Renal cortex interstitium (tissue), 15 donors: ENCODE measurements around the gene HSD17B1. TPM values are rescaled to one million over a fixed set of nuclear protein-coding genes. Genes with fewer than 3 reads are reported as not detected.
"Not testable (repeated sequence)": the region's sequence is repeated elsewhere in the genome, so short reads cannot be mapped to it uniquely, and the experiment has no call there.

Experiments
- DNase-seq, 11 donors: peaks; one replicate each; pipeline ENCODE4 v3.0.0-alpha.2; 2013; ENCODE audit warnings: low read depth in 9 of 11, low spot score in 4 of 11; ENCODE audit errors: extremely low read depth in 1 of 11
- long read RNA-seq, 16 experiments: transcript quantifications; one replicate each; lab custom pipeline, GENCODE V29; 2026
- polyA plus RNA-seq, 3 donors: library from polyadenylated mRNA; unstranded; fragments of 120-200 nt; gene quantifications; one replicate each; pipeline ENCODE4 v1.2.1, GENCODE V29; 2013; ENCODE audit not compliant: insufficient read length in 3 of 3

The HSD17B1 gene
- 1 to 10 TPM; 3.4 to 5.9 (median 5.0) TPM for polyA plus RNA-seq
- long read RNA-seq, donor 1: 0 reads
- long read RNA-seq, donor 2: 0 reads
- long read RNA-seq, donor 3: 0 reads
- long read RNA-seq, donor 4: 0 reads
- long read RNA-seq, donor 5: 0 reads
- long read RNA-seq, donor 6: 0 reads
- long read RNA-seq, donor 7: 0 reads
- long read RNA-seq, donor 8: 0 reads
- long read RNA-seq, donor 9: 0 reads
- long read RNA-seq, donor 10: 0 reads
- long read RNA-seq, donor 11: 0 reads
- long read RNA-seq, donor 12: 0 reads
- long read RNA-seq, donor 13: 0 reads
- long read RNA-seq, donor 14: 0 reads
- long read RNA-seq, donor 15: 0 reads
- long read RNA-seq, donor 16, partial matches to known transcripts: 9 of 9 reads
- long read RNA-seq, donor 16, other reads (novel, unspliced or antisense): 0 of 9 reads

GRCh38 chr17:42552736-42553135, at the start of gene HSD17B1:
TSS of gene HSD17B1 (plus strand) at chr17:42552923. CDS start at chr17:42552934, 11 bp downstream.
- not testable (repeated sequence) for DNase-seq

DNA sequence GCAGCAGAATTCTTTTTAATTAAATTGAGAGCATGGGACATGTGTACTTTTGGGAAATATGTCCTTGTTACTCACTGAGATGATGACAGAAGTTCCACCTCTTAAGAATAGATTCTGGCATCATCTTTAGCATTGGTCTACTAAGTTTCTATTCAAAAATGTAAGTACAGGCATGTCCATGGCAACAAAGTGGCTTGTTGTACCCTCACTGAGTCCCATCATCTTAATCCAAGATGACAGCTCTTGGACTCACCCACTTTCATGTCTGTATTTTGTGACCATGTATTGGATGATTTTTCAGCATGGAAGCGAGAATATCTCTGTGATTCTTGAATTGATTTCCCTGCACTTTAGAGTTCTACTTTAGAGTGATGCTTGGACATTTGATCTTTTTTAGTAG, 49.8 kb upstream of the HSD17B1 start:
- DNase-seq: no peak

DNA sequence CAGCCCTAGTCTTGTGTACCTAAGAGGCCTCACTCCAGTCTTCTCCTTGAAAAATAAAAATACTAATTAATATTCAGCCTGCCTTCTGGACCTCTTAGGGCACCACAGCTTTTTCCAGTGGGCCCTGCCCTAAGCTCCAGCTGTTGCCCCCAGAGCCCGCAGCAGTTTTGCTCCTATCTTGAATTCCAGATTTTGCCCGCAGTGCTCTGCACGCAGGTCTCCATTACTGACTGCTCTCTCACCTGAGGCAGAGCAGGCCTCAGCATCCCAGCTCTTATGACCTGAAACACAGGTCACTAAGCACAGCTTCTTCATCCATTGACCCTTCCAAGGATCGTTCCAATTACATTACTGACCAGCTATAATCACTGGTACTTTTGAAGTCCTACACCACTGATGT, 45.1 kb upstream of the HSD17B1 start:
- no peak for DNase-seq

DNA sequence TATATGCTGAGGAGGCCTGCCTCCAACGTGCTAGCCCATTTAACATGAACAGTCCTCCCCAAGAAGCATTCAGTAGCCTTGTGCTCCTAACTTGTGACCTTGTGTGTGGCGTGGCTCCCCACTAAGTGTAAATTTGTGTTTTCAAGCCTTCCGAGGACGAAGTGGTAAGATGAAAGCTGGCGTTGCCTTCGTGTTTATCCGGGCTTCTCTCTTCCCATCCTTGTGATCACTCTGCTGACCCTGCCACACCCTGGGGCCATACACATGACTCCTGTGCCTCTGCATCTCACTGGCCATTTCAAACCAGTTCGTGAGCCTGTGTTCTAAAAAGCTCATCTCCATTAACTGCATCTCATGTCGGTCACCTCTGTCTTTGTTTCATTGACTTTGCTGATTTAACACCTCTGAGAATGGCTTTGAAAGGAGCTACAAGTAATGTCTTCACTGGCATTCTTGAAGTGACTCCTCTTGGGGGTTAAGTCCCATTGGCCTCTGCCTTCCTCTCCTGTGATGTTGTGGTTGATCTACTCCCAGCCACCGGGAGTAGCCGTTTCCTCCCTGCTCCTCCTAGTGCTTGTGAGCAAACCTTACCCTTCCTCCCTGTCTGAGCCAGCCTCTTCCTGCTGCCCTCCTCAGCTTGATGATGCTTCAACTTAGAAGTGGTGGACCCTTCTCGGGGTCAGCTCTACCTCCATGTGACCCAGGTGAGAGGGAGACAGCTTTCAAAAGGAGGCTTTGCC, 44.1 kb upstream of the HSD17B1 start:
- DNase-seq: no peak

- no peak for DNase-seq
Measured at GRCh38 chr17:42509409-42509808, 43.3 kb upstream of the HSD17B1 start.

- no peak for DNase-seq
Measured at GRCh38 chr17:42509841-42510240, 42.9 kb upstream of the HSD17B1 start.

DNA sequence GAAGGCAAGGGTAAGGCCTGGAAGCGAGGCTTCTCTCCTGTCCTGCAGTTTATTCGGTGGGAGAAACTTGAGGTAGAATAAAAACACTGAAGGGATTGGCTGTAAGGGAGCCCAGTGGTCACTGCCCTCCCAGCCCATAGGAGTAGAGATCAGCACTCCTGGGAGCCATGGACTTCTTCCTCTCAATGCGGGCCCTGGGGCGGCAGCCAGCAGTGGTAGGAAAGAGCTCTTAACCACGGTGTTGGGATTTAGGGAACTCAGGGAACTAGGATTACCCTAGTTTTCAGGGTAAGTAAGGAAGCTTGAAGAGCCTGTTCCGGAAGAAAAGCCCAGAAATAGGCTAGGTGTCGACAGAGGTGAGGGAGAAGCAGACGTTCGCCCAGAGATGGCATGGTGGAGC, 40.5 kb upstream of the HSD17B1 start:
- DNase-seq: no peak

- DNase-seq: no peak
Measured at GRCh38 chr17:42512733-42513251, 39.9 kb upstream of the HSD17B1 start.

DNA sequence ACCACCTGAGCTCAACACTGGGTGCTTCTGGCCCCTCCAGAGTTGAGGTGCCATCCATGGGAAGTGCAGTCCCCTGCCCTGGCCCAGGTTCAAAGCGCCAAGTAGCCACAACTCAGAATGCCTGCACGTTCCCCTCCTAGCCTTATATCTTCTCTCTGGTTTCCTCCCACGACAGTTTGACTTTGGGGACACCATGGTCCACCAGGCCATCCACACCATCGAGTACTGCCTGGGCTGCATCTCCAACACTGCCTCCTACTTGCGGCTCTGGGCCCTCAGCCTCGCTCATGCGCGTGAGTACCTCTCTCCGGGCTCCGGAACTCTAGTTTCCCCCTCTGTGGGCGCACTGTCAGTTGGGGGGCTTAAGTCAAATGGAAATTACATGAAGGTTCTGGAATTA, 39.0 kb upstream of the HSD17B1 start:
- no peak for DNase-seq

DNA sequence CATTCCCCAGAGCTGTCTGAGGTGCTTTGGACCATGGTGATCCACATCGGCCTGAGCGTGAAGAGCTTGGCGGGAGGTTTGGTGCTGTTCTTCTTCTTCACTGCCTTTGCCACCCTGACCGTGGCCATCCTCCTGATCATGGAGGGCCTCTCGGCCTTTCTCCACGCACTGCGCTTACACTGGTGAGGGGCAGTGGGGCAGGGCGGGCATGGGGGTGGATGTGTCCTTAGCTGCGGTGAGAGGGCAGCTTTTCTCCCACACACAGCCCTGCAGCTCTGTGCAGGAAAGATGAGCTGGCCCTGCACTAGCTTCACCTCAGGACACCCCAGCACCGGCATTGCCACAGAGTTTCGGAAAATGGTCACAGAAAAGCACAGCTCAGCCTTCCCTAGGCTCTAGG, 38.4 kb upstream of the HSD17B1 start:
- no peak for DNase-seq

DNA sequence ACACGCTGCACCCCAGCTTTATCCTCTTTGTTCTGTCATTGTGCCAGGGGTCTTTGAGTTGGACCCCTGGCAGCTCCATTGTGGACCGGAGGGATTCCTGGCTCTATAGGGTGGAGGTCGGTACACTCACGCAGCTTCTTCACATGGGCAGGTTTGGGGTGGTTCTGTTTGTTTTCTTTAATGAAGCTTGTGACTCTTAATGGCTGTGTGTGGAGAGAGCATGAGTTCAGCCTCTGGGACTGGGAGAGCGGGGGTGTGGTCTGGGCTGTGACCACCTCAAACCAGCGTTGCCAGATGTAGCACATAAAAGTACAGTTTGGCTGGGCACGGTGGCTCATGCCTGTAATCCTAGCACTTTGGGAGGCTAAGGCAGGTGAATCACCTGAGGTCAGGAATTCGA, 37.9 kb upstream of the HSD17B1 start:
- DNase-seq: no peak

GRCh38 chr17:42517516-42517915, 35.2 kb upstream of the HSD17B1 start:
- peak in 2 of 11 donors; percentile 53 to 66 for DNase-seq

DNA sequence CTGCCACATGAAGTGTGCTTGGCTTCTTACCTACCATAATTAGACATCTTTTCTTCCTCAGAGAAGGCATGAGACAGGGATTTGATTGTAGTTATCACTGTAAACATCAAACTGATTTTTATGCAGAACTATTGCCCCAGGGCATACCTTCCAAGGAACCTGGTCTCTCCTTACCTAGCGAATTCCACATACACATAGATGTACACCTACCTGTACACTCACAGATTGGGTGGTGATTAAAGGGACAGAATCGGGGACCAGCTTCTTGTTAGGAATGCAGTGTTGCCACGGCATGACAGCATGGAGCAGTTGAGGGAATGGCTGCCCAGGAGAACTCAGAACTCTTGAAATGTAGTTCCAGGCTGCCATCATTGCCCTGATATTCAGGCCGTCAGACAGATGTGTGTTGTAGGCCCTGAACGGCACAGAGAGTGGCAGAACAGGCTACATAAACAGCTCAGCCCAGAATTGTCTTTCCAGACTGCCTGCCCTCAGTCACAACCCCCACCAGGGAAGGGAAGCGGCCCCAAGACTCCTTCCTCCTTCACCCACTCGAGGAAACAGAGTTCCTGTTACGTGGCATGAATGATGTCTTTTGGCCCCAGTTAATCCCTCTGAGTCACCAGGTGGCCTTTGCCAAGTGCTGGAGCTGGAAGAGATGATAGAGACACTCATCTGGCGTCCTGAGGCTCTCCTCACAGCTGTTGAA, 34.5 kb upstream of the HSD17B1 start:
- DNase-seq: no peak

- no peak for DNase-seq
Measured at GRCh38 chr17:42518755-42519545, 33.8 kb upstream of the HSD17B1 start.

GRCh38 chr17:42519546-42520491, 32.9 kb upstream of the HSD17B1 start:
- peak in 10 of 11 donors; percentile 75 to 93 (median 85) for DNase-seq

GRCh38 chr17:42520540-42520951, 32.2 kb upstream of the HSD17B1 start:
- DNase-seq: no peak

GRCh38 chr17:42521036-42521435, 31.7 kb upstream of the HSD17B1 start:
- no peak for DNase-seq
